SK-N-MC (cell line): ENCODE measurements around the gene GFOD1.

Experiments used
- EZH2 ChIP-seq: fragments of 200-600 bp; sonication (generic); IDR thresholded peaks from one replicate; pipeline ENCODE4 v1.6.1; 2017; ENCODE audit warnings: antibody characterized with exemption
- FOXP2 ChIP-seq: optimal IDR thresholded peaks from 2 replicates; pipeline ENCODE3; 2011; ENCODE audit warnings: mild to moderate bottlenecking, moderate library complexity; ENCODE audit not compliant: insufficient read depth; ENCODE audit errors: extremely low read length, control extremely low read depth
- POLR2AphosphoS5 ChIP-seq: IDR thresholded peaks from 2 replicates; pipeline ENCODE4 v1.6.1; 2012; ENCODE audit warnings: mild to moderate bottlenecking, low read depth, low read length, borderline replicate concordance

DNA sequence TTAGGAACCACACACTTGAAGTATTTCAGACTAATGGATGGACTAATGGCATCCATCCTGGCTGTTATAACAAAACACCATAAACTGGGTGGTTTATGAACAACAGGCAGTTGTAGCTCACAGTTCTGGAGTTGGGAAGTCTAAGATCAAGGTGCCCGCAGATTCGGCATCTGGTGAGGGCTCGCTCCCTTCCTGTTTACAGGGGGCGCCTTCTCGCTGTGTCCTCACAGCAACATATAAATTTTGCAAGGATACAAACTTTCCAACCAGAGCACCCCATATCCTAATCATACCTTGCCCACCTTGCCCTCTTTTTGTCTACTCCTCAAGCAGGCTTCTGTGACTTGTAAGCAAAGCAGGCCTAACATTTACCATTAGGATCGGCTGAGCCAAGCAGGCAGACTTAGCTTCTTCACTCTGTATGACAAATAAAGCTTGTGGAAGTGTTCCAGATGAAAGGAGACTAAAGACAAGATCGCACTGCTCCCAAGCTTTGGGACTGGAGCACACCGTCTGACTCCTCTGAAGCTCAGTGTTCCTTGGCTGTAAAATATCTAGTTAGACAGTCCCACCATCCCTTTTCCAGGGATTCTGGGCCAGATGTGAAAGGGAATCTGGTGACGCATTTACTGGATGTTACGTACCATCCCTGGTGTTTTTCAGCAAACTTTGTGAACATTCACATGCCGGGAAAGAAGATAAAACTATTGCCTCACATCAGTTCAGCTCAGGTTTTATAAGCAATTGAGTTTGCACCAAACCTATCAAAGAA lies 34.9 kb downstream of the GFOD1 start:
- TF ChIP-seq POLR2AphosphoS5: no peak
- TF ChIP-seq EZH2: no peak
- TF ChIP-seq FOXP2: no peak
